Prostate gland (tissue), 2 donors: ENCODE measurements around the gene ZSCAN16. TPM values are rescaled to one million over a fixed set of nuclear protein-coding genes. Genes with fewer than 3 reads are reported as not detected.

ENCODE experiments used
- DNase-seq: peaks from one replicate; pipeline ENCODE4 v3.0.0-alpha.2; 2019; ENCODE audit warnings: low spot score
- H3K27ac ChIP-seq, 2 donors: fragments of 200-600 bp; sonication (generic); 2 replicates each; pipeline ENCODE4 v1.5.1; 2017 to 2019
- H3K27me3 ChIP-seq: fragments of 200-600 bp; sonication (generic); replicated peaks from 2 replicates; pipeline ENCODE4 v1.5.1; 2019; ENCODE audit not compliant: insufficient read depth
- H3K36me3 ChIP-seq, 2 donors: fragments of 200-600 bp; sonication (generic); 1 replicate in 1 of 2; 2 replicates in 1 of 2; pipeline versions ENCODE4 v1.5.1 to v1.8.1; 2017 to 2019
- H3K4me1 ChIP-seq: fragments of 200-600 bp; sonication (generic); replicated peaks from 2 replicates; pipeline ENCODE4 v1.5.1; 2019
- H3K4me3 ChIP-seq, 2 donors: fragments of 200-600 bp; sonication (generic); 2 replicates each; pipeline ENCODE4 v1.5.1; 2017 to 2019
- H3K9me3 ChIP-seq: fragments of 200-600 bp; sonication (generic); 2 replicates; pipeline ENCODE4 v1.5.1; 2017
- CTCF ChIP-seq, 4 experiments: fragments of 200-600 bp in 2 of 4; fragments of 450-650 bp in 2 of 4; sonication (generic) in 2 of 4; IDR thresholded peaks; 1 replicate in 3 of 4; 2 replicates in 1 of 4; pipeline ENCODE4 v1.5.1; 2016 to 2019; ENCODE audit warnings: antibody characterized with exemption in 4 of 4, mild to moderate bottlenecking in 2 of 4, moderate library complexity in 2 of 4
- POLR2A ChIP-seq: fragments of 450-650 bp; IDR thresholded peaks from one replicate; pipeline ENCODE4 v1.6.1; 2016; ENCODE audit warnings: antibody characterized with exemption, mild to moderate bottlenecking
- POLR2AphosphoS5 ChIP-seq: sonication (generic); formaldehyde crosslinking; IDR thresholded peaks from one replicate; pipeline ENCODE4 v1.6.1; 2017; ENCODE audit warnings: antibody characterized with exemption
- WGBS: methylation state at CpG from one replicate; pipeline ENCODE4 v1.1.5; 2018; 5-methylcytosine and 5-hydroxymethylcytosine counted together
- intact Hi-C: fragments of 100-400 bp; cut with DNase I; formaldehyde crosslinking; loops from one replicate; pipeline ENCODE4 v1.14.2; 2022
- total RNA-seq, 2 donors: library from RNA; depleted of rRNA; stranded (reverse); fragments of >200 nt; gene quantifications; one replicate each; pipeline ENCODE4 v1.1.0, GENCODE V29; 2016

The ZSCAN16 gene
- total RNA-seq, 2 donors from 2014 or later: 5.3 TPM

GRCh38 chr6:28124971-28125353 is 553 bp downstream of the ZSCAN16 start:
- DNase-seq: no peak
- Histone ChIP-seq H3K4me1 (peaks cover 5% of the 10 kb centered on the region), H3K36me3 (no peaks in the 10 kb centered on the region), H3K9me3 (no peaks in the 10 kb centered on the region), H3K27ac (peak overlapping the region; percentile 38 to 53), H3K4me3 (peak overlapping the region; percentile 52 to 56), H3K27me3 (no peaks in the 10 kb centered on the region)
- TF ChIP-seq CTCF (IDR thresholded peaks at IDR 0.05): no peak
- TF ChIP-seq POLR2A: no peak
- TF ChIP-seq POLR2AphosphoS5: no peak
- intact Hi-C loops: no loop called here
- 12% methylated on average over 6 of the region's 6 CpGs for WGBS

DNA sequence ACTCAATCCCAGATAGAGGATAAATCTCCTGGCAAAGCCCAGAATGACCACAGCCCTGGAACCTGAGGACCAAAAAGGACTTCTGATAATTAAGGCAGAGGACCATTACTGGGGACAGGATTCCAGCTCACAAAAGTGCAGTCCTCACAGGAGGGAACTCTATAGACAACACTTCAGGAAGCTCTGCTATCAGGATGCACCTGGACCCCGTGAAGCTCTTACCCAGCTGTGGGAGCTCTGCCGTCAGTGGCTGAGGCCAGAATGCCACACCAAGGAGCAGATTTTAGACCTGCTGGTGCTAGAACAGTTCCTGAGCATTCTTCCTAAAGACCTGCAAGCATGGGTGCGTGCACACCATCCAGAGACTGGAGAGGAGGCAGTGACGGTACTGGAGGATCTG is 992 bp downstream of the ZSCAN16 start:
- intact Hi-C loops: no loop called here
- Histone ChIP-seq H3K27ac (no peak overlapping the region), H3K4me3 (no peak overlapping the region), H3K27me3 (no peaks in the 10 kb centered on the region), H3K36me3 (no peaks in the 10 kb centered on the region), H3K9me3 (no peaks in the 10 kb centered on the region), H3K4me1 (peaks cover 5% of the 10 kb centered on the region)
- DNase-seq: no peak
- TF ChIP-seq POLR2A (no peak), POLR2AphosphoS5 (no peak), CTCF (IDR thresholded peaks at IDR 0.05) (no peak)
- 78% methylated on average over 4 of the region's 4 CpGs for WGBS

- intact Hi-C loops: loop anchor here (10.0 kb wide), 1 partner anchor 121 kb away; the partner anchor contains the start of genes NKAPL and ZKSCAN4
- peak in 1 of 4 experiments; percentile 6 for TF ChIP-seq CTCF (IDR thresholded peaks at IDR 0.05)
- TF ChIP-seq POLR2AphosphoS5: no peak
- H3K4me3 ChIP-seq: no peak overlapping the region
- DNase-seq: no peak
- no peaks in the 10 kb centered on the region for H3K27me3 ChIP-seq
- H3K36me3 ChIP-seq: no peaks in the 10 kb centered on the region
- H3K27ac ChIP-seq: no peak overlapping the region
- WGBS: 56% methylated on average over 3 of the region's 3 CpGs
- H3K9me3 ChIP-seq: no peaks in the 10 kb centered on the region
- peaks cover 4% of the 10 kb centered on the region for H3K4me1 ChIP-seq
These were observed 9.6 kb downstream of the ZSCAN16 start for GRCh38 chr6:28134015-28134414.

DNA sequence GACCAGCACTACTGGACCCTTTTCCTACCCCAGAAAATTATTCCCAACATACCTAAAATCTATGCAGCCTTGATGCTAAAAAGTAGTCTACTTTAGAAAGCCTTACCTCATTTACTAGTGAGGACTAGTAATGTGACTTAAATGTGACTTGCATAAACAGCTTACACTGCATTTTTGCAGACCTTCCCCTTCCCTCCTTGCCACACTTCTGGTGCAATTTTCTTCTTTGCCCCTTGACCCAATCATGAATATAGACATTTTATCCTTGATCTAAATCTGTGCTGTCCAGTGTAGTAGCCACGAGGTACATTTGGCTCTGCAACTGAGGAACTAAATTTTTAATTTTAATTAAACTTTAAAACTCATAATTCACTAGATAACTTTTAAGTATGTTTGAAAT is 10.3 kb downstream of the ZSCAN16 start:
- H3K27me3 ChIP-seq: no peaks in the 10 kb centered on the region
- H3K9me3 ChIP-seq: no peaks in the 10 kb centered on the region
- no peak overlapping the region for H3K4me3 ChIP-seq
- no peaks in the 10 kb centered on the region for H3K36me3 ChIP-seq
- DNase-seq: no peak
- WGBS: 65% methylated on average over 1 of the region's 1 CpG
- TF ChIP-seq POLR2AphosphoS5: no peak
- TF ChIP-seq CTCF (IDR thresholded peaks at IDR 0.05): no peak
- no peak for TF ChIP-seq POLR2A
- H3K4me1 ChIP-seq: peaks cover 4% of the 10 kb centered on the region
- H3K27ac ChIP-seq: no peak overlapping the region
- intact Hi-C loops: loop anchor here (5.0 to 10.0 kb wide), 3 partner anchors 120 to 218 kb away; partner anchors contain the start of genes NKAPL, ZKSCAN4 and ZSCAN31

- H3K36me3 ChIP-seq: no peaks in the 10 kb centered on the region
- H3K27ac ChIP-seq: no peak overlapping the region
- no peak overlapping the region for H3K4me3 ChIP-seq
- H3K27me3 ChIP-seq: no peaks in the 10 kb centered on the region
- 15% methylated on average over 3 of the region's 3 CpGs for WGBS
- intact Hi-C loops: loop anchor here (5.0 to 10.0 kb wide), 3 partner anchors 119 to 217 kb away; partner anchors contain the start of genes NKAPL, ZKSCAN4 and ZSCAN31
- peaks cover 4% of the 10 kb centered on the region for H3K4me1 ChIP-seq
- no peaks in the 10 kb centered on the region for H3K9me3 ChIP-seq
- no peak for DNase-seq
- TF ChIP-seq POLR2A (no peak), POLR2AphosphoS5 (no peak), CTCF (IDR thresholded peaks at IDR 0.05) (no peak)
These were observed 11.0 kb downstream of the ZSCAN16 start for GRCh38 chr6:28135393-28135792.
